ENCODE data around the gene CRABP1. TPM values are rescaled to one million over a fixed set of nuclear protein-coding genes. Genes with fewer than 3 reads are reported as not detected.

CRABP1 gene
- total RNA-seq: not detected
- long read RNA-seq: 0 reads

DNA sequence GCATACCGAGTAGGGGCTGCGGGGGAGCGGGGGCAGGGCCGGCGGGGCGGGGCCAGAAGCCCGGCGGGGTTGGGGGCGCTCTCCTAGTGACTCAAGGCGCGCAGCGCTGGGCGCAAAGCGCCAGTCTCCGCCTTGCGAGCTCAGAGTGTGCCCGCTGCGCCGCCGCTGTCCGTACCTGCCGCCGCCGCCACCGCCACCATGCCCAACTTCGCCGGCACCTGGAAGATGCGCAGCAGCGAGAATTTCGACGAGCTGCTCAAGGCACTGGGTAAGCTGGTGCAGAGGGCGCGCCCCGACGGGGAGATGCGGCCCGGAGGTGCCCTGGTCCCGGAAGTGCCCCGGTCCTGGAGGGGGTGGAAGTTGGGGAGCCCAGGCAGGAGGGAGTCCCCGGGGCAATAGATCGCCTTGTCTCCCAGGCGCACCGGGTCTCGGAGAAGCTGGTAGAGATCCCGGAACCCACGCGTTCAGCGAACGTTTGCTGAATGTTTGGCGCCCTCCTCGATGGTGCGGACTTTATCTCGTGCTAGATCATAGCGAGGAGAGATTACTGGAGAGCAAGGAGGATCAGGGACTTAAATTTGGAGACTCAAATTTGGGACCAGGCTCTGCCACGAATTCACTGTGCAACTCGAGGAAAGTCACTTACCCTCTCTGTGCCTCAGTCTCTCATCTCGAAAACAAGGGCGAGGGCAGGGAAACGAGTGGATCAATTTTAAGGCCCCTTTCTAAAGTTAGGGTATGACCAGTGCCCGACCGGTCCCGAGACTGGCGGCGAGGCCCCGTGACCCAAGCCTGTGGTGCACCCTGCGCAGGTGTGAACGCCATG is at the start of gene CRABP1:
TSS of gene CRABP1 (plus strand) at position 123 of the 826 bp plus-strand sequence. CDS start at position 199, 76 bp downstream.
- Histone ChIP-seq H3K4me1 (no peaks in the 10 kb centered on the region), H3K27me3 (peaks cover 69% of the 10 kb centered on the region), H3K4me3 (no peak within 1 kb of the TSS), H3K36me3 (no peaks in the 10 kb centered on the region), H3K9me3 (no peaks in the 10 kb centered on the region), H3K27ac (no peak within 1 kb of the TSS)
- DNase-seq (no peak), ATAC-seq (no peak)
- TF ChIP-seq, protein P1, sequence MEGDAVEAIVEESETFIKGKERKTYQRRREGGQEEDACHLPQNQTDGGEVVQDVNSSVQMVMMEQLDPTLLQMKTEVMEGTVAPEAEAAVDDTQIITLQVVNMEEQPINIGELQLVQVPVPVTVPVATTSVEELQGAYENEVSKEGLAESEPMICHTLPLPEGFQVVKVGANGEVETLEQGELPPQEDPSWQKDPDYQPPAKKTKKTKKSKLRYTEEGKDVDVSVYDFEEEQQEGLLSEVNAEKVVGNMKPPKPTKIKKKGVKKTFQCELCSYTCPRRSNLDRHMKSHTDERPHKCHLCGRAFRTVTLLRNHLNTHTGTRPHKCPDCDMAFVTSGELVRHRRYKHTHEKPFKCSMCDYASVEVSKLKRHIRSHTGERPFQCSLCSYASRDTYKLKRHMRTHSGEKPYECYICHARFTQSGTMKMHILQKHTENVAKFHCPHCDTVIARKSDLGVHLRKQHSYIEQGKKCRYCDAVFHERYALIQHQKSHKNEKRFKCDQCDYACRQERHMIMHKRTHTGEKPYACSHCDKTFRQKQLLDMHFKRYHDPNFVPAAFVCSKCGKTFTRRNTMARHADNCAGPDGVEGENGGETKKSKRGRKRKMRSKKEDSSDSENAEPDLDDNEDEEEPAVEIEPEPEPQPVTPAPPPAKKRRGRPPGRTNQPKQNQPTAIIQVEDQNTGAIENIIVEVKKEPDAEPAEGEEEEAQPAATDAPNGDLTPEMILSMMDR (IDR thresholded peaks at IDR 0.05): no peak
- intact Hi-C loops (cut with DNase I): no loop called here

DNA sequence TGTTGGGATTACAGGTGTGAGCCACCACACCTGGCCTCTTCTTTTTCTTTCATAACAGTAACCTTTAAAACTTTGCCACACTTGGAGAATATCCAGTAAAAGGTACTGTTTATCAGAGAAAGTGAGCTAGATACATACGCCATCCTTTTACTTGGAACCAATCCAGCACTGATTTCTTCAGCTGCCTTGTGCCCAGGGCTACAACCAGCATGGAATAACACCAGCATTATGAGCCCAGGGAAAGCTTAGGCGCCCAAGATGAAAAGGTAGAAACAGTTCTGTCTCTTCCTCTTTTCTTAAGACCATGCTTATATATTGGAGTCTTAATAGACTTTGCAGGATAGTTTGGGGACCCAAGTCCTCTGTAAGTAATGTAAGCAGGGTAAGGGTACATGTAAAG is 49.1 kb upstream of the CRABP1 start:
- intact Hi-C loops (cut with DNase I): no loop called here
- no peak overlapping the region for H3K4me3 ChIP-seq
- TF ChIP-seq, protein P1 (IDR thresholded peaks at IDR 0.05): no peak
- no peak overlapping the region for H3K27ac ChIP-seq
- ATAC-seq (no peak), DNase-seq (no peak)
- peaks cover 4% of the 10 kb centered on the region for H3K4me1 ChIP-seq
- H3K27me3 ChIP-seq: no peaks in the 10 kb centered on the region
- peaks cover 78% of the 10 kb centered on the region for H3K36me3 ChIP-seq
- H3K9me3 ChIP-seq: no peaks in the 10 kb centered on the region

DNA sequence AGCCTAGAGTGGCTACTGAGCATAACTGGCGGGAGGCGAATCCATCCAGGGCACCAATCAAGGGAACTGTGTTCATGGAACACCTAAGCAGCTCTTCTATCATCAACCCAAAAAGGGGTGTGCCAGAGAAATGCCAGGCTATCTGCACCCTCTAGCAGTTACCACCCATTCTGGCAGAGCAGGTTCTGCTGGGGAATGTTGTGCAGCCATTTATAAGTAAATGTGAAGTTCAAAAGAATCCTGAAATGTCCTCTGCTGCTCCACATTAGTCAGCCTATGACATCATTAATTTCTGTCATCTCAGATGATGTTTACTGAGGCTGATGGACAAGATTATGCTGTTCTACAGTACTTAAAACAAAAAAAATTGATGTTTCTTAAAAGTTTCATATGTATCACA is 48.5 kb upstream of the CRABP1 start:
- Histone ChIP-seq H3K4me1 (peaks cover 4% of the 10 kb centered on the region), H3K4me3 (no peak overlapping the region), H3K36me3 (peaks cover 71% of the 10 kb centered on the region), H3K9me3 (no peaks in the 10 kb centered on the region), H3K27me3 (no peaks in the 10 kb centered on the region), H3K27ac (no peak overlapping the region)
- intact Hi-C loops (cut with DNase I): no loop called here
- ATAC-seq (no peak), DNase-seq (no peak)
- TF ChIP-seq, protein P1 (IDR thresholded peaks at IDR 0.05): no peak

DNA sequence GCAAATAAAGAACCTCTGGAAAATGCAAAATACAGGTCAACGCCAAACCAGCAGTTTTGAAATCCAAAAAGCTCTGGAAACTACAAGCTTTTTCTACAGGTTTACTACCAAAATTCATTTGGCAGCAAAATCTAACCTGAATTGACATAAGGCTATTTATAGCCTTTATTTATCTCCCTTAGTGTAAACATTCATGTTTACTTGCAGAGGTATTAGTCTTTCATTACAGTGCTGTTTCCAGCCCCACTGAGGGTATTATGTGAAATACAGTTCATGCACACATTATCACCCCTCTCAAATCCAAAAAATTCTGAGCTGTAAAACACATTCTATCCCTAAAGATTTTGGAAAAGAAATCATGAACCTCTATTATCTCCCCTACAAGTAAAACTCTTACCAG is 47.9 kb upstream of the CRABP1 start:
- TF ChIP-seq, protein P1 (IDR thresholded peaks at IDR 0.05): no peak
- peaks cover 4% of the 10 kb centered on the region for H3K4me1 ChIP-seq
- no peak overlapping the region for H3K27ac ChIP-seq
- ATAC-seq (no peak), DNase-seq (no peak)
- no peak overlapping the region for H3K4me3 ChIP-seq
- no peaks in the 10 kb centered on the region for H3K27me3 ChIP-seq
- H3K9me3 ChIP-seq: no peaks in the 10 kb centered on the region
- intact Hi-C loops (cut with DNase I): no loop called here
- peaks cover 66% of the 10 kb centered on the region for H3K36me3 ChIP-seq

DNA sequence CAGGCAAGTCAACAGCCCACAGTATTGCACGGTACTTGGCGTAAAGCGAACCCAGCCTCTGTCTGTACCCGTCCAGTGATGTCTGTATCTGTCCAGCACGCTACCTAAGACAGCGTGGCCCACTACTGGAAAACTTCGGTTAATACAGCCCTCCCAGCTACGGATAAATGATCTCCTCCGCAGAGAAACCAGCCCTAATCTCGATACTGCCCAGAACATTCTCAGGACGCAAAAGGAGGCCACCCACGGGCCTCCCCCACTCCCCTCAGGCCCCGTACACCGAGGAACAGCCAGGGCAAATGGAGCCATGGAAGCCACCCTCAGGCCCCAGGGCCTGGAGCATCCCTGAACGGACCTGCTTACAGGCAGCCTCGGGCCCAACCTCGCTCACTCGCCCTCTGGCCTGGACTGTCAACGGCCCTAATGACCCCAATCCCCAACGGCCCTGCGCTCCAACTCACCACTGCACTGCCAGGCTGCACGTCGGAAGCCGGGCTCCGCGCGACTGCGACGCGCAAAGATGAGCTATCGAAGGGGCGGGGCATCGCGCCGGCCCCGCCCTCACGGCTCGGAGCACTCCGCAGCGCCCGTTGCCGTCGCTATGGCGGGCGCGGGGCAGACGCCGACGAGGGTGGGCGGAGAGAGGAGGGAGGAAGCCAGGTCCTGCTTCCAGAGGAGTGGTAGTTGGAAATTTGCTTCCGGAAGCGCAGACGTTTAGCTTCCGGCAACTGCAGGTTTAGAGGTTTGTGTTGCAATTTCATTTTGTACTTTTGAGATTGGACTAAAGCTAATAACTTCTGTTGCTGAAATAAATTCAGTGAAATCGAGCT is 40.8 kb upstream of the CRABP1 start, which contains the start of gene SKIC8:
TSS of gene SKIC8 (minus strand) at position 509 of the 830 bp plus-strand sequence. CDS start 3,923 bp downstream, outside the sequence.
- peak within 1 kb of the TSS; percentile 87 for H3K27ac ChIP-seq
- H3K36me3 ChIP-seq: peaks cover 4% of the 10 kb centered on the region
- DNase-seq (peak; percentile 97), ATAC-seq (peak; percentile 100)
- H3K27me3 ChIP-seq: peaks cover 10% of the 10 kb centered on the region
- peak within 1 kb of the TSS; percentile 97 for H3K4me3 ChIP-seq
- H3K9me3 ChIP-seq: no peaks in the 10 kb centered on the region
- TF ChIP-seq, protein P1 (IDR thresholded peaks at IDR 0.05): no peak
- intact Hi-C loops (cut with DNase I): no loop called here
- peaks cover 10% of the 10 kb centered on the region for H3K4me1 ChIP-seq
